PFSK-1 (cell line): ENCODE measurements around the gene AFDN.

ENCODE experiments used
- FOXP2 ChIP-seq: optimal IDR thresholded peaks from 2 replicates; pipeline ENCODE3; 2011; ENCODE audit warnings: borderline replicate concordance, control low read depth, inconsistent platforms; ENCODE audit not compliant: insufficient read depth; ENCODE audit errors: extremely low read length, extremely low read depth
- POLR2AphosphoS5 ChIP-seq: IDR thresholded peaks from 2 replicates; pipeline ENCODE4 v1.6.1; 2012; ENCODE audit warnings: low read depth, mild to moderate bottlenecking, control low read depth, low read length, moderate library complexity
- SIN3A ChIP-seq: IDR thresholded peaks from 2 replicates; pipeline ENCODE4 v1.6.1; 2012; ENCODE audit warnings: mild to moderate bottlenecking, low read length, moderate library complexity, borderline replicate concordance; ENCODE audit not compliant: insufficient read depth
- TAF1 ChIP-seq: IDR thresholded peaks from 2 replicates; pipeline ENCODE4 v1.6.1; 2012; ENCODE audit warnings: low read length, control low read depth, borderline replicate concordance; ENCODE audit not compliant: insufficient read depth
- TF ChIP-seq, protein P1 (sequence below), 2 experiments: IDR thresholded peaks; 2 replicates each; pipeline versions ENCODE4 v1.6.1 to v1.8.0; 2011 to 2012; ENCODE audit warnings: low read depth in 2 of 2, low read length in 2 of 2, control low read depth in 1 of 2, inconsistent platforms in 1 of 2, mild to moderate bottlenecking in 1 of 2, moderate library complexity in 1 of 2; ENCODE audit not compliant: insufficient read depth in 1 of 2

Gene AFDN

GRCh38 chr6:167840526-167841179 is 13.9 kb downstream of the AFDN start:
- TF ChIP-seq FOXP2, result no peak
- TF ChIP-seq, protein P1, sequence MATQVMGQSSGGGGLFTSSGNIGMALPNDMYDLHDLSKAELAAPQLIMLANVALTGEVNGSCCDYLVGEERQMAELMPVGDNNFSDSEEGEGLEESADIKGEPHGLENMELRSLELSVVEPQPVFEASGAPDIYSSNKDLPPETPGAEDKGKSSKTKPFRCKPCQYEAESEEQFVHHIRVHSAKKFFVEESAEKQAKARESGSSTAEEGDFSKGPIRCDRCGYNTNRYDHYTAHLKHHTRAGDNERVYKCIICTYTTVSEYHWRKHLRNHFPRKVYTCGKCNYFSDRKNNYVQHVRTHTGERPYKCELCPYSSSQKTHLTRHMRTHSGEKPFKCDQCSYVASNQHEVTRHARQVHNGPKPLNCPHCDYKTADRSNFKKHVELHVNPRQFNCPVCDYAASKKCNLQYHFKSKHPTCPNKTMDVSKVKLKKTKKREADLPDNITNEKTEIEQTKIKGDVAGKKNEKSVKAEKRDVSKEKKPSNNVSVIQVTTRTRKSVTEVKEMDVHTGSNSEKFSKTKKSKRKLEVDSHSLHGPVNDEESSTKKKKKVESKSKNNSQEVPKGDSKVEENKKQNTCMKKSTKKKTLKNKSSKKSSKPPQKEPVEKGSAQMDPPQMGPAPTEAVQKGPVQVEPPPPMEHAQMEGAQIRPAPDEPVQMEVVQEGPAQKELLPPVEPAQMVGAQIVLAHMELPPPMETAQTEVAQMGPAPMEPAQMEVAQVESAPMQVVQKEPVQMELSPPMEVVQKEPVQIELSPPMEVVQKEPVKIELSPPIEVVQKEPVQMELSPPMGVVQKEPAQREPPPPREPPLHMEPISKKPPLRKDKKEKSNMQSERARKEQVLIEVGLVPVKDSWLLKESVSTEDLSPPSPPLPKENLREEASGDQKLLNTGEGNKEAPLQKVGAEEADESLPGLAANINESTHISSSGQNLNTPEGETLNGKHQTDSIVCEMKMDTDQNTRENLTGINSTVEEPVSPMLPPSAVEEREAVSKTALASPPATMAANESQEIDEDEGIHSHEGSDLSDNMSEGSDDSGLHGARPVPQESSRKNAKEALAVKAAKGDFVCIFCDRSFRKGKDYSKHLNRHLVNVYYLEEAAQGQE (IDR thresholded peaks at IDR 0.05; ENCODE audit: insufficient read depth in 1 of 2, low read depth in 2 of 2, low read length in 2 of 2), result no peak
- TF ChIP-seq POLR2AphosphoS5, result no peak
- no peak for TF ChIP-seq SIN3A
- no peak for TF ChIP-seq TAF1

DNA sequence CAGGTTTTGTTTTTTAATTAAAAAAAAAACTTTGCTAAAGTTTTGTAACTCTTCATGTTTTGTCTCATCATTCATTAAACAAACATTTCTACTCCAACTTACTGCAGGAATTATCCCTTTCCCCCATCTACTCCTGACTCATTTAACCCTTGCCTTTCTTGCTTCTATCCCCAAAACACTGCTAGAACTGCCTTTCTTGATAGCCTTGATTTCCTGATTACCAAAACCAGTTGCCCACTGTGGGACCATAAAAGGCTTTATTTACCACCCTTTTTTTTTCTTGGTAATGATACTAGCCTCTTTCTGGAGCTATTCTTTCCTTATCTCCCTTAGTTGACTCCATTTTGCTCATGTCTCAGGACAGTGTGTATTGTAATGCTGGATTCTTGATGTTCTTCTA is 15.3 kb downstream of the AFDN start:
- TF ChIP-seq POLR2AphosphoS5, result no peak
- TF ChIP-seq, protein P1 (IDR thresholded peaks at IDR 0.05; ENCODE audit: insufficient read depth in 1 of 2, low read depth in 2 of 2, low read length in 2 of 2), result no peak
- TF ChIP-seq TAF1, result no peak
- TF ChIP-seq SIN3A, result no peak
- TF ChIP-seq FOXP2, result no peak

DNA sequence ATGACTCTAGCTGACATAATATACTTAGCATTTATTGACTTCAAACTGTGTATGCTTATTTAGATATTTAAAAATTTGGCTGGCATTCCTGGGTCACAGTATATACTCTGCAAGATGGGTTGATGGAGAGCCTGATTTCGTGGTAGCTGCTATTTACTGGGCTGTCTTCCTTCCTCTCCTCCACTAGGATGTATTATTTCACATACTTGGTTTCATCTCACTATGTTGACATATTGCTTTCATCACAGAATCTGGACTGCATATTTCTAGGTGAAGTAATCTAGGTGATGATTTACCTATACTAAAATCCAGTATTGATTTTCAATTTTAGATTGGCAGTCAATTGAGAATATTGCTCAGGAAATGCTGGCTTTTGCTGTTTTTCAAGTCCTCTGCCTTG is 15.7 kb downstream of the AFDN start:
- TF ChIP-seq SIN3A (no peak), TAF1 (no peak), FOXP2 (no peak), POLR2AphosphoS5 (no peak)
- TF ChIP-seq, protein P1 (IDR thresholded peaks at IDR 0.05; ENCODE audit: insufficient read depth in 1 of 2, low read depth in 2 of 2, low read length in 2 of 2), result no peak

- TF ChIP-seq, protein P1 (IDR thresholded peaks at IDR 0.05; ENCODE audit: insufficient read depth in 1 of 2, low read depth in 2 of 2, low read length in 2 of 2), result no peak
- TF ChIP-seq TAF1, result no peak
- no peak for TF ChIP-seq POLR2AphosphoS5
- TF ChIP-seq SIN3A, result no peak
- no peak for TF ChIP-seq FOXP2
Measured at GRCh38 chr6:167843023-167843422, 16.3 kb downstream of the AFDN start.

GRCh38 chr6:167845856-167846255 is 19.1 kb downstream of the AFDN start:
- TF ChIP-seq POLR2AphosphoS5 (no peak), SIN3A (no peak), FOXP2 (no peak), TAF1 (no peak)
- TF ChIP-seq, protein P1 (IDR thresholded peaks at IDR 0.05; ENCODE audit: insufficient read depth in 1 of 2, low read depth in 2 of 2, low read length in 2 of 2), result no peak
